ENCODE measurements around the gene HMCN1.

The HMCN1 gene

DNA sequence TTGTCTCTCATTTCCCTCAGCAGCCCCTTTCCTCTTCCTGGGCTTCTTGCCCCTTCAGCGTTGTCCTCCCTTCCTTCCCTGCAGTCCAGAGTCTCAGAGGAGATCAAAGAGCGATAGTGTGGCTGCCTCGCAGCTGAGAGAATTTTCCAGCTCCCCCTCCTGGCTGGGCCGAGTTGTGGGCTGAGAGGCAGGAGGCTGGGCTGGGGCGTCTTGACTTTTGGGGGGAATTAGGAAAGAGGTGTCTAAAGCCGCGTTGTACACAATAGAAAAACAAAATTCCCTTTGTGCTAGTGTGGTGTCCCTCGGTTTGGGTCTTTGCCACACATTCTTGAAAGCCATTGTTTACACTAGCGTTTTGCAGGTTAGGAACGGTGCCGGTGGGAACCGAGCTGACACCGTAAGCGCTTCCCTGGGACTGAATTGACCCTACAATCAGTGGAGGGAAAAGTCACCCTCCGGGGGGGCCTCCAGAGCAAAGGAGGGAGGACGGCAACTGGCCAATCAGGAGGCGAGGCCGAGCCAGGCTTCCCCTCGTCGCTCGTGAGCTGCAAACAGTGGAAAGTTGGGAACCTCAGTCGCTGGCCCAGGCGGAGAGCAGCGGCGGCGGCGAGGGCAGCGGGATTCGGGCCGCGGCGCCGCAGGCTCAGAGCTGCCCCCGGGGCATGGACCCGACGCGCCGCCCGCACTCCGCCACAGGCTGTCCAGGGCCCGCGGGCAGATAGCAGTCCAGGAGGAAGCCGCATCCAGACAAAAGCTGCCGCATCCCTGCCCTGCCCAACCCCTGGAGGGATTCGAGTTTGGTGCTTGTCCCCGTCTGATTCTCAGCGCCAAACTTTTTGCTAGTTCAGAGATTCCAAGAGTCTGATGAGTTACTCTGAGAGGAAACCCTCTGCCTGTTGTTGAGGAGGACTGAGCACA, at the start of gene HMCN1:
Gene HMCN1 (plus strand): TSS at position 574 of the 918 bp plus-strand sequence. CDS start 389 bp downstream, outside the sequence.
- DNase-seq: peak; percentile 16

DNA sequence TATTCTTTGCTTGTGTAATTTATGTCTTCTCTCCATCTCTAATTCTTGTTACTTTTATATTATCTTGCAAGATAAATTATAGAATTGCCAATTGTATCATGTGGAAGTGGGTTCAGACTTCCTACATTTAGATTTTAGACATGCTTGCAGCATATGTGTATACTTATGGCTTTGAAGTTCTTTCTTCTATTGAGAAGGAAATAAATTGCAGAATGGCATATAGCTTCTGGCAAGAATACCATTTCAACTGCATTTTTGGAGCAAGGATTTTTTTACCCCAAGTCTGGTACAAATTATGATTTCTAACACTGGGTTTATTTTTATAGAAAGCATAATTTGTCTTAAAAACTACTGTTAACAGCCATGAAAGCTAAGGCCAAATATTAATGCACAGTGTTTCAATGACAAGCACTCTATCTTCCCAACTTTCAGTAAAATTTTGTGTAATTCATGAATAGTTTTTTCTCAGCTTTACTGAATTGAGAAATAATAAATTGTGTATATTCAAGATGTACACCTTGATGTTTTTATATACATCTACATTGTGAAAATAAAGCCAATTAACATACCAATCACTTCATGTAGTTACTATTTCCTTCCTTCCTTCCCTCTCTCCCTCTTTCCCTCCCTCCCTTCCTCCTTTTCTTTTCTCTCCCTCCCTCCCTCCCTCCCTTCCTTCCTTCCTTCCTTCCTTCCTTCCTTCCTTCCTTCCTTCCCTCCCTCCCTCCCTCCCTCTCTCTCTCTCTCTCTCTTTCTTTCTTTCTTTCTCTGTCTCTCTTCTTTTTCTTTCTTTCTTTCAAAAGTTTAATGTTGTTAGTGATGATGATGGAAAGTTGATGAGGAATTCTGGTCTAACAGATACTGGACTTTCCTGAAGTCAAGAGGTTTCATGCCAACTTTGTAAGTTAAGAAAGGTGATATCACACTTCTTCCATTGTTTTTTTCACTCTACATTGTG, 47.1 kb upstream of the HMCN1 start:
- no peak for DNase-seq

DNA sequence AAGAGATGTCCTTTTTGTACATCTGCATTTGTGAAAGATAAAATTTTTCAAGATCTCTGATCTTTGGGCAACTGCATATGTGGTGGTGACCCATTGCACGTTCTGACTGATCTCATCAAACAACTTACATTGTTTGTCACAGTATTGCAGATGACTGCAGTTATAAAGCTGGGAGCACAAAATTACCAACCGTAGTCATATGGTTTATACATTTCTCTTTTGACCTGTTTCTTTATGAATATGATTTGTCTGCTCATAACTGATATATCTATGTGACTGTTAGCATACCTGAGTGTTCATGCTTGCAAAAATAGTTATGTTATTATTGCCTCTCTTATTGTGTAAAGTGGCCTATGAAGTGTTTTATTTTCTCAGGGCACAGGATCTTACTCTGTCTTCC, 43.7 kb upstream of the HMCN1 start:
- no peak for DNase-seq

DNA sequence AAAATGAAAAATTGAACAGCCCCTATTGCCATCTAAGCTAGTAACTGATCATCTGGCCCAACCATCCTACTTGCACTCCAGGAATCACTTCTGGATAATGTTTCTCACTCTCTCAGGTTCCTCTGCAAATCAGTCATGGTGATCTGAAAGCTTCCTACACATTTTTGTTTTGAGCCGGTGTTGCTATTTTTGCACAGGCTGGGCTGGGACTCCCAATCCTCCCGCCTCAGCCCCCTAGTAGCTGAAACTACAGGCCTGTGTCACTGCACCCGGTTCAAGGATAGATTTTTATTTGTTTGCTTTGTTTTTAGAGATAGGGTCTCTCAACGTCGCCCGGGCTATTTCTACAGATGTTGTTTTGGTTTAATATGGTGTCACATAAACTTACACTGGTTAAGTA, 40.5 kb upstream of the HMCN1 start:
- no peak for DNase-seq

DNA sequence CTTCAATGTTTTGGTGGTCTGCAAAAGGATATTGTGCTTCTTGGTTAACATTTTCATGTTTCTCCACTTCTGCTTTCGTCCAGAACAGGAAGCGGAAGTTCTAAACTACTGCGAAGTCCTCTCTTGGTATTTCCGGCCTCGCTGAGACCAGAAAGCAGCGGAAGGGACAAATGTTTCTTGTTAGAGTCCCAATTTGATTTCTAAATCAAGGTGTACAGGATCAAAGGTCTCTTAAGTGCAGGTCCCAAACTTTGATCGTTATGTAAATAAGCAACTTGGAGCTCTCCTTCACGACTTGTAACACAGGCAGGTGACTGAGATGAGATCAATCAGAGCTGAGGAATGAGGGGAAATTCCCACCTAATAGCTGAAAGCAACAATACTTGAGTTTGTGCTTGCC, 40.1 kb upstream of the HMCN1 start:
- peak; percentile 33 for DNase-seq

DNA sequence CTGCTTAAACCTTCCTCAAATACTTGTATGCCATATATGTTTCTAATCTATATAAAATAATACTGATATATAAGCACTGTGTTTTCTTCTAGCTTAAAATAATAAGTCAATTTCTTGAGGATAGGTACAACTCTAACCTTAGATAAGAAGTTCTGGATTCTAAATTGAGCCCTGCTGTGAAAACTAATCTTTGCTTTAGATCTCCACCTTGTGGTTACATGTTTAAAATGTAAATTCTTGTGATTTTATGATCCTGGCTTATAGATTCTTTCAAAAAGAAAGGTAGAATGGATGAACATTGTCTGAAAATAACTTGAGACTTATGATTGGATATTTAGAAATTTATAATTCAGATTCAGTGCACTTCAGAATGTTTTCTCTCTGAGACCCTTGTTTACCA, 38.9 kb upstream of the HMCN1 start:
- no peak for DNase-seq

DNA sequence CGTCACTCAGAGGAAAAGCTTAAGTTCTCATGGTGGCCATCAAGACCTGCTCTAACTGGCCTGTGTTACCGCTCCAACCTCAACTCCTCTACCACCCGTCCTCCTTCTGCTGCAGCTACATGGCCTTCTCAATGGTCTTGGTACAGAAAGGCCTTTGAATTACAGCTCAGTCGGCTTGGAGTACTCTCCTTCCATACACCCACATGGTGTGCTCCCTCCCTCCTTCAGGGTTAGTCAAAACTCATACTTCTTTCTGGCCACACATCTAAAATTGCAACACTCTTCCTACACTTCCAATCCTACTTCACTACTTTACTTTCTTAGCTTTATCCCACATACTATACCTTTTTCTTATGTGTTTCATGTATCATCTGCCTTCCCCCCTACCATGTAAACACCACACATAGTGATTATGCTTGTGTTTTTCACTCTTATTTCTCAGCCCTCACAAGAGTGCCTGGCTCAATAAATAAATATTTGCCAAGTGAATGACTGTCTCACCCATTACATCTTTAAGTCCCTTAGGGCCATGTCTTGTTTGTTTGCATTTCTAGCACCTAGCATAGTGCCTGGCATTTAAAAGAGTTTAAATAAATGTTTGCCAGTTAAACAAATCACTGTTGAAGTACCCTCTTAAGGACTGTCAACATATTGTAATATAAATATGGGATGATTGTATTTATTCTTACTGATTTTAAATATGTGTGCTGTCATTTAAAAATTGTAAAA, 37.6 kb upstream of the HMCN1 start:
- DNase-seq: no peak

DNA sequence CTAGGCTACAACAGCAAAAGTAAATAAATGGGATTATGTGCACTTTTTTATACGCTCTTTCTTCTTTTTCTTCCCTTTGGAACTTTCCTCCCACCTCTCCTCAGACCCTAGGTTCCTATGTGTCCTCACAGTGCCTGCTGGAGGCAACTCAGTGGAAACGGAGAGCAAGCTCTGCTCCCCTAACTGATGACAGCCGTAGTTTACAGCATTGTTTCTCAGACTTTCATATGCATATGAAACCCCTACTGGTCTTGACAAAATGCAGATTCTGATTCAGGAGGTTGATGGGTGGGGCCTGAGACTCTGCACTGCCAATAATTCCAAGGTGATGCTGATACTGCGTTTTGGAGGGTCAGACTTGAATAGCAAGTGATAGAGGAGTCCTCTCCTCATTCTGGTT, 34.3 kb upstream of the HMCN1 start:
- no peak for DNase-seq

DNA sequence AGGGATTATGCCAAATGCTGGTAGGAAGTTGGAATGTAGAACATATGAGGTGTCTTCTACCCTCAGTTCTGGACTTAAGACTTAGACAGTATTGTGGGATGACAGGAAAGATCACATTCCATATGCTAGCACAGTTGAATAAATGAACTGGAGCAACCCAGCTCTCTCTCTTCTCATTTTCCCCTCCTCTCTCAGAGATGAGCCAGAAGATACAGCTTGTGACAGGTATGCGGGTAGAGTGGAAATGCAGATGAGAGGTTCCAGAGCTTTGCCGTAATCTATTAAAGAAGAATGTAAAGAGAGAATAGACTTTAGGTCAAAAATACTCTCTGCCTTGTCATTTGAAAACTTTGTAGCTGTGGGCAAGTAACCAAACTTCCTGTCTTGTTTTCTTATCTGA, 32.5 kb upstream of the HMCN1 start:
- DNase-seq: no peak

DNA sequence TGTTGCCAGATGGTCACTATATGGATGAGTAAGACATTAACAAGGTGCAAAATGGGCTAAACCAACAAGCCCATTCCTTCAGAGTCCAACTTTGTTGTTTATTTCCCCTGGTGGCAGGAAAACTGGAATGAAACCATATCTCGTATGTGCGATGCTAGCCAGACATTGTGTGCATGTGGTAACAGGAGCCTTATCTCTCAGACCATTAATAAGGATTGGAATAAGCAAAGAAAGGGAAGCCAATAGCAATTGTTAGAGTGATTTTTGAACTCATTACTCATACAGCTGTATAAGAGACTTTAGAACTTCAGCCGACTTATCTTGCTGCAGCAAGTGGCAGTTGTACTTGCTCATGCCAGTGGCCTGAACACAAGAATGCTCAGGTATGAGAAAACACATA, 30.0 kb upstream of the HMCN1 start:
- DNase-seq: no peak

DNA sequence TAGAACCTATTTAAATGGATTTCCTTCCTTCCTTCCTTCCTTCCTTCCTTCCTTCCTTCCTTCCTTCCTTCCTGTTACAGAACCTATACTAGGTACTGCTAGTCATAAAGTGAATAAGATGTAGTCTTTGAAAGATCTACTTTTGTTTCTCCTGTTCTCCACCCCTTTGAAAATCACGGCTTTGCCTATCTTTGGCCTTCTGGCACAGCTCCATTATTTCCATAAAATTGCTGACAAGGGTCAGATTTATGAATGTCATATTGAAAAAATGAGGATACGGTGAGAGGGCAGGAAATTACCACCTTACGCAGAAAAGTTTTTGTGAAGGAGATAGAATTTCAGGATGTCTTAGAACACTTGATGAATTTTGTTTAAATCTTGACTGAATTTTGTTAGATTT, 18.1 kb upstream of the HMCN1 start:
- no peak for DNase-seq

DNA sequence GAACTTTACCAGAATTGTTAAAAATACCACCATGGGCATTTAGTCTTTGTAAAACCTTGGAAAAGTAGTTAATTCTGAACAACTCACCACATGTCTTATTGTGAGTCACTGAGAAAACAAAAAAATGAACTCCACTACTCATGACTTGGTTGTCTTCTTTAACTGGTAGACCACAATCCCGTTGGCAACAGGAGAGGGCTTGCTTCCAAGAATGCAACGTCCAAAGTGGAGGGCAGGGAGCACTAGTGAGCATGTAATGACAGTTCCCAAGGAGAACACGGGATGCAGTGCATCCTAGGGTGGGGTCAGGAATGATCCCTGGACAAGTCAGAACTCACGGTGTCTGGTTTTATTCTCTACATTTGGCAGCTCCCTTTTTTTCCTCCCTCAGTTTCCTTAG, 15.2 kb upstream of the HMCN1 start:
- DNase-seq: no peak

DNA sequence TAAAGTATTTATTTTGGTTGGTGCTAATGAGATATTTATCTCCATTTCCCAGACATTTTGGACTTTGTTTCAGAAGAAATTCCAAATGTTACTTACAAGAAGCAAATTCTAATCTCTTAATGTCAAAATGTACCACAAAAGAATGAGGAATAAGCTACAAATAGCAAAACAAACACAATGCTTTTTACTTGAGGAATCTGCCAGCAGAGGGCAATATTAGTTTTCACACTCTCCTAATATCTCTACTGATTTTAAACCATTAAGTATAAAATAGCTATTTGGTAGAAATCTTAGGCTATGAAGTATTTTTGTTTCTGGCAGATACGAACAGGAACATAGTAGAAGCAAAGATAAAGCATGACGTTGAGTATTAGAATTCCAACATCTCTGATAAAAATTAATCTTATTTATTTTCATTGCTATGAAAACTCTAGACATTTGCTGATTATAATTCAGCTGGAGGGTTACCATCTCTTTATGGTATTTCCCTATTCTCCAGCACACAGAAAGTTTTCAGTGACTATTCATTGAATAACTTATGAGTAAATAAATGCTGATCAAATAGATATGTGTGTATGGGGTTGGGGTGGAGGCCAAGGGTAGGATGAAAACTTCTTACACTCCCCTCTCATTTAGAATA, 13.4 kb upstream of the HMCN1 start:
- DNase-seq: peak; percentile 31

DNA sequence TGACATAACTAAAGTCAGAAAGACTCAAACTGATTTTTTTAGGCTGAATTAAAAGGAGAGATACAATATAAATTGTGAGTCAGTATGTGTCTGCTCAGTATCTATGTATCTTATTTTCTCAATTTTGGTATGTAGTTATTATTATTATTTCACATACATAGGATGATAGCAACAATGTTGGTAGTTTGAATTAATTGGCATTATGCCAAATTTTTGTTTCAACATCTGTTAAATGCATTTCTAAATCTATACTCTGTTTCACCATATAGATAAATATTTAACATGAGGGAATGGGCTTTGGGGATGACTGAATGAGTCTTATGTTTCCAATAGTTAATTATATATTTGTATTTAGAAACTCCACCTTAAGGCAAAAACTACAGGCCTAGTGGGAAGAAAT, 12.6 kb upstream of the HMCN1 start:
- no peak for DNase-seq

DNA sequence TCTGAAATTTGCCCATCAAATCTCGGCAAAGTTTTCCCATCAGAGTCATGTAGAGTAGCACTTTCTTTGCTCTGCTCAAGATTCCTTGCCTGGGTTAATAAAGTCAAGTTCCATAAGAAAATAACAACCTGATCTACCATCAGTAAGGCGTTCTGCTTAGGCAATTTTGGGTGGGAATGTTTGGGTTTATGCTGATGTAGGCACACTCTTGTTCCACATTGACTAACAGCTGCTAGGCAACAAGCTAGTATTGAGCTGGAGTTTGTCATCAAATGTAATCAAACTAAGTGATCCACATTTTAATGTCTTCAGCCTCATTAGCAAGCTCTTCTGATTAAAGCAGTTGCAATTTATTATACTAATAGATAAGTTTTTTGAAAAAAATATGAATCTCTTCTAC, 12.1 kb upstream of the HMCN1 start:
- no peak for DNase-seq

DNA sequence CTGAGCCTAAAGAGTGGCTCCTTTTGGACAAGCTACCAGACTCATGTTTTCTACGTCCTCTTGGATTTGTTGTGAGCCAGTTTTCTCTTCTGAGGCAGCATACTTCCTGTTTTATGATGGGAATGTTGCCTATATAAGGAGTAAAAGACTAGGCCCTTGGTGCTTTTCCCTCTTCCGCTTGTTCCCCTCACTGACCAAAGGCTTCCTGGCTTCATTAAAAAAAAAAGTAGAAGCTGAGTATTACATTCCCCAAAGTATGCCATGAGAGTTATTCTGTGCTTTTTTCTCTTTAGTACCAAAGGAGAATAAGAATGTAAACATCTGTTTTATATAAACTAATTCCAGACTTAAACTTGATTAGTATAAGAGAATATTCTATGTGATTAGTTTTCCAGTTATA, 6.5 kb upstream of the HMCN1 start:
- DNase-seq: no peak

DNA sequence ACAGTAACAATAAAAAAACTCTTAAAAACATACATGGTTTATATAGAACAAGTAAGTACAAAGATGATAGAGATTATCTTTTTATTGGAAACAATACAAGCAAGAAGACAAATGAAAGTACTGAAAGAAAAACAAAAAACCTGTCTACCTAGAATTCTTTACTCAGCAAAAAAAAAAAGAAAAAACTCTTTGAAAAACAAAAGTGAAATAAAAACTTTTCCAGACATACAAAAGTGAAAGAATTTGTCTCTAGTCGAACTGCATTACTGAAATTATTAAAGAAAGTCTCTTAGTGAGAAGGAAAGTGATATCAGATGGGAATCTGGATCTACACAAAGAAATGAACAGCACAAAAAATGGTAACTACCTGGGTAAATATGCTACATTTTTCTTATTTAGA, 2.7 kb upstream of the HMCN1 start:
- no peak for DNase-seq

DNA sequence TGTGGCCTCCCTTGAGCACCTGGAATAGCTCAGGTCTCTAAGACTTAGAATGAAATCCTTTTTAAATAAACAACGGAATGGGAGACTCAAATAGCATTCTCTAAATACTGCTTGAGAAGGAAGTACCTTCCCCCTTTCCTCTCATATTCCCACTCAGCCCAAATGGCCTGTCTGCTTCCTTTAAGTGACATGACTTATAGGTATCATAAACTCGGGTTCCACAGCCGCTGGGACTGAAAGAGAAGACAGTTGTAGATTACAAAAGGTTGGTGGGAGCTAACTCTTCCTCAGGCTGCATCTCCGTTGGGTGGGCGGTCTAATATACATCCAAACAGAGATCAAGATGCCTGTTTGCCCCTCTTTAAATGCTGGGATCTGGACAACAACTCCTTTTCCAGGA, 1.2 kb upstream of the HMCN1 start:
- DNase-seq: no peak

DNA sequence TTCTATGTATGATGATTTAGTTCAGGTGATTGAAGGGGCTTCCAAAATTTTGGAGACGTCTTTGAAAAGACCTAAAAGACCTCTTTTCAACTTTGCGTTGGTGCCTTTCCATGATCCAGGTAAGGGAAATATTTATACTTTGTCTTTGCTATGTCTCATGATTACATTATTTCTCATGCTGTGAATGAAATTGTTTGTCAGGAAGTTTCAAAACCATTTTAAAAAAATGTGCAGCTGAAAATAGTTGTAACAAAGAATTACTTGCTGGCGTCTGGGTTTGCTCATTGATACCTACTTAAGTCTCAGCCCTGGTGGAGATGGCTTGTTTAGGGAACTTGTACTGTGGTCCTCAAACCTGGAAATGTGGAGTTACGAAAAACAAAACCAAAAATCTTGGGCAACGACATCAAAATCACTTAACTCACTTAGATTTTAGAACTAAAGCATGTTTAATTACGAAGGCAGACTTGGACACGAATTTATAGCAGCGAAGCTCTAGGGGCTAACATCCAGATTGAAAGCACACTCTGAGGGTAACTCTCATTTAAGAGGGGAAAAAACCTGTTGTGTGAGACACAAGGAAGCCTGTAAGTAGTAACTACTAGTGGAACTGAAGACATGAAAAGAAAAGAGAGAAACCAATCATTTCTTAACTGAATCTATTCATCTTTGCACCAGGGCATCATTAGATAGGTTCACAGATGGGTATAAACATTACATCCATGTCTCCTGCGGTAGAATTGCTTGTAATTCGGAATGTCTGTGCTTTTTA, 924 bp downstream of the HMCN1 start:
- DNase-seq: no peak

DNA sequence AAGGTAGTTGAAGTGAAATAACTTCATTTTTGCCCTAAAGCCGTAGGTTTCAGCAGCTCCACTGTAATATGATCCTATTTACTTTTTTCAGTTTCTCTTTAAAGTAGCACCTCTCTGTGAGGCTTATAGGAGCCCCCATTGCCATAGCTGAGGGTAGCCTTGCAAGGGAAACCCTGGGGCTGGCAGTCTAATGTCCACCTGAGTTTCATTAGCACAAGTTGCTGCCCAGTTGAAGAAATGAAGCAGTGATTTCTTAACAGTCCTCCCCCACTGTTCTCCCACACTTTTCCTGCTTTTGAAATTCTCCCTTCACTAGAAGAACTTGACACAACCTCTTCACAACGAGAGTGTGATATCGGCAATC, 1.5 kb downstream of the HMCN1 start:
- no peak for DNase-seq

DNA sequence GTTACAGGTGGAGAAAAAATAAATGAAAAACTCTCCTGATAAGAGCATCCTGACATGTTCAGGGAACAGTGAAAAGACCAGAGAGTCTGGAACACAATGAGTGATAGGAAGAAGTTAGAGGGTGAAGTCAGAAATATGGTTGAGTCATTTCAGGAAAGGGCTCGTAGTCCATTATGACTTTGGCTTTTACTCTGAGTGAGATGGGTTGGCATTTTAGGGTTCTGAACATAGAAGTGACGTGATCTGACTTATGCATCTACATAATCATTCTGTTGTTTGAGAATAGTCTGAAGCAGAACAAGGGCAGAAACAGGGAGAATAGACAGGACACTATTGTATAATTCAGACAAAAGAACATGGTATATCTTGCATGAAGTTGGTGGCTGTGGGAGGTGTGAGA, 5.8 kb downstream of the HMCN1 start:
- no peak for DNase-seq

DNA sequence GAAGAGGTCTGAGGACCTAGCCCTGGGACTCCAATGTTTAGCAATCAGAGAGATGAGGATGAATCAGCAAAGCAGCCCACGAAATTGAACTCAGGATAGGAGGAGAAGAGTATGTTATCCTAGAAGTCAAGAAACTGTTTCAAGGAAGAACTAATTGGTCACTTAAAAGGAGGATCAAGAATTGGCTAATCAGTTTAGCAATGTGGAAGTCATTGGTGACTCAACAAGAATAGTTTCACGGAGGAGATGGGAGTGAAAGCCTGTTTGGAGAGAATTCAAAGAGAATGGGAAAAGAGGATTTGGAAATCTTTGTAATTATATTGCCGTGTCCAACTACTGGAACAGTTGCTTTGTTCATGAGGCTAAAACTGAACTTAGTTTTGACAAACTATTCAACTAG, 7.4 kb downstream of the HMCN1 start:
- DNase-seq: no peak
